H1 (cell line): Measurements from ENCODE around the gene NFIC. TPM values are rescaled to one million over a fixed set of nuclear protein-coding genes. Genes with fewer than 3 reads are reported as not detected.

Experiments used
- CTCF ChIA-PET: fragments of 300-600 bp; sonication (Branson Sonifier 250); formaldehyde crosslinking; loops from one replicate; lab custom pipeline; 2021; ENCODE audit not compliant: partially characterized antibody; lab: Charles Lee
- POLR2A ChIA-PET: fragments of 300-600 bp; sonication (Branson Sonifier 250); formaldehyde crosslinking; loops from one replicate; lab custom pipeline; 2021; ENCODE audit warnings: inconsistent platforms; ENCODE audit not compliant: partially characterized antibody; lab: Charles Lee
- DNase-seq, 2 experiments: peaks; one replicate each; pipeline versions ENCODE4 v3.0.0 to v3.0.0-alpha.2; 2010 to 2022; ENCODE audit warnings: low spot score in 2 of 2, low read depth in 1 of 2, mixed read lengths in 1 of 2
- FAIRE-seq: peaks from 2 replicates; lab custom pipeline; 2011; peaks lifted over from hg19 to GRCh38; lab: Jason Lieb, UNC
- H2AFZ ChIP-seq: 2 replicates; pipeline ENCODE4 v1.8.1; 2012; ENCODE audit warnings: low read length, inconsistent platforms
- H2AK5ac ChIP-seq: 2 replicates; pipeline ENCODE4 v1.6.1; 2013; ENCODE audit warnings: low read depth, low read length
- H2BK120ac ChIP-seq: replicated peaks from 2 replicates; pipeline ENCODE3; 2013; ENCODE audit warnings: low read depth, low read length, inconsistent platforms
- H2BK12ac ChIP-seq: 2 replicates; pipeline ENCODE4 v1.6.1; 2013; ENCODE audit warnings: low read depth, low read length
- H2BK15ac ChIP-seq: 2 replicates; pipeline ENCODE4 v1.6.1; 2013; ENCODE audit warnings: low read length
- H2BK20ac ChIP-seq: 2 replicates; pipeline ENCODE4 v1.6.1; 2013; ENCODE audit warnings: low read length
- H2BK5ac ChIP-seq: 2 replicates; pipeline ENCODE4 v1.6.1; 2013; ENCODE audit warnings: low read depth, low read length
- H3K14ac ChIP-seq: 2 replicates; pipeline ENCODE4 v1.6.1; 2013; ENCODE audit warnings: inconsistent platforms; ENCODE audit not compliant: insufficient read length
- H3K18ac ChIP-seq: 2 replicates; pipeline ENCODE4 v1.6.1; 2013; ENCODE audit warnings: low read length; ENCODE audit errors: extremely low read depth
- H3K23ac ChIP-seq: 2 replicates; pipeline ENCODE4 v1.6.1; 2013; ENCODE audit warnings: inconsistent platforms; ENCODE audit not compliant: insufficient read length
- H3K23me2 ChIP-seq: 2 replicates; pipeline ENCODE4 v1.6.1; 2013; ENCODE audit warnings: low read depth, low read length
- H3K27ac ChIP-seq: 2 replicates; pipeline ENCODE4 v1.6.1; 2011; ENCODE audit warnings: low read depth, low read length, inconsistent platforms
- H3K27me3 ChIP-seq, 4 experiments: replicated peaks in 1 of 4; 1 replicate in 1 of 4; 2 replicates in 3 of 4; pipeline versions ENCODE4 v1.6.1 to v1.8.1; 2011 to 2013; ENCODE audit warnings: low read length in 3 of 4, mild to moderate bottlenecking in 3 of 4, inconsistent platforms in 2 of 4, mixed read lengths in 2 of 4, moderate library complexity in 1 of 4; ENCODE audit not compliant: control insufficient read depth in 3 of 4, insufficient read depth in 3 of 4; ENCODE audit errors: extremely low read depth in 1 of 4
- H3K36me3 ChIP-seq, 4 experiments: 2 replicates each; pipeline versions ENCODE4 v1.6.1 to v1.8.1; 2011 to 2013; ENCODE audit warnings: mild to moderate bottlenecking in 4 of 4, low read length in 3 of 4, moderate library complexity in 2 of 4, control low read depth in 1 of 4, inconsistent platforms in 1 of 4; ENCODE audit not compliant: insufficient read depth in 4 of 4, control insufficient read depth in 2 of 4
- H3K4ac ChIP-seq: replicated peaks from 2 replicates; pipeline ENCODE3; 2013; ENCODE audit warnings: low read length, low read depth, mixed read lengths, inconsistent platforms; ENCODE audit not compliant: insufficient read length
- H3K4me1 ChIP-seq, 4 experiments: replicated peaks in 1 of 4; 1 replicate in 1 of 4; 2 replicates in 3 of 4; pipeline versions ENCODE4 v1.6.1 to v1.8.1; 2011 to 2013; ENCODE audit warnings: low read length in 3 of 4, inconsistent platforms in 2 of 4, mixed read lengths in 1 of 4; ENCODE audit not compliant: insufficient read depth in 4 of 4, control insufficient read depth in 3 of 4
- H3K4me2 ChIP-seq, 2 experiments: 2 replicates each; pipeline versions ENCODE4 v1.6.1 to v1.8.1; 2011 to 2013; ENCODE audit warnings: low read depth in 2 of 2, low read length in 2 of 2, control low read depth in 1 of 2, inconsistent platforms in 1 of 2, mild to moderate bottlenecking in 1 of 2; ENCODE audit not compliant: insufficient read depth in 1 of 2
- H3K4me3 ChIP-seq, 4 experiments: fragments of 200-600, 300-600 bp in 1 of 4; sonication (generic), shearing (Covaris generic), sonication (Bioruptor Twin) in 1 of 4; 2 replicates each; pipeline versions ENCODE4 v1.5.1 to v1.8.1; 2011 to 2016; ENCODE audit warnings: low read length in 4 of 4, low read depth in 3 of 4, control low read depth in 2 of 4, inconsistent platforms in 2 of 4, mild to moderate bottlenecking in 2 of 4, mixed read lengths in 1 of 4, moderate library complexity in 1 of 4; ENCODE audit not compliant: insufficient read depth in 2 of 4; ENCODE audit errors: extremely low read depth in 1 of 4
- H3K56ac ChIP-seq: replicated peaks from 2 replicates; pipeline ENCODE3; 2013; ENCODE audit warnings: low read depth, mild to moderate bottlenecking, mixed read lengths, low read length, inconsistent platforms; ENCODE audit not compliant: insufficient read length
- H3K79me1 ChIP-seq: 2 replicates; pipeline ENCODE4 v1.6.1; 2013; ENCODE audit warnings: low read depth, low read length, control low read depth
- H3K79me2 ChIP-seq, 2 experiments: 2 replicates each; pipeline versions ENCODE4 v1.6.1 to v1.8.1; 2012 to 2013; ENCODE audit warnings: low read length in 2 of 2, mild to moderate bottlenecking in 2 of 2, inconsistent platforms in 1 of 2; ENCODE audit not compliant: insufficient read depth in 2 of 2, control insufficient read depth in 1 of 2
- H3K9ac ChIP-seq, 4 experiments: replicated peaks in 1 of 4; 1 replicate in 1 of 4; 2 replicates in 3 of 4; pipeline versions ENCODE4 v1.6.1 to v1.8.1; 2011 to 2013; ENCODE audit warnings: low read depth in 3 of 4, low read length in 3 of 4, control low read depth in 2 of 4, mild to moderate bottlenecking in 2 of 4, moderate library complexity in 2 of 4, inconsistent platforms in 1 of 4; ENCODE audit errors: extremely low read depth in 1 of 4
- H3K9me3 ChIP-seq, 2 experiments: 2 replicates each; pipeline versions ENCODE4 v1.6.1 to v1.8.1; 2012 to 2013; ENCODE audit warnings: mild to moderate bottlenecking in 2 of 2, moderate library complexity in 2 of 2, control low read depth in 1 of 2, inconsistent platforms in 1 of 2, low read depth in 1 of 2, low read length in 1 of 2, mixed read lengths in 1 of 2; ENCODE audit not compliant: insufficient read depth in 2 of 2
- H4K20me1 ChIP-seq, 2 experiments: replicated peaks in 1 of 2; 2 replicates each; pipeline versions ENCODE3 to v1.8.1; 2011 to 2013; ENCODE audit warnings: inconsistent platforms in 2 of 2, low read length in 2 of 2, mild to moderate bottlenecking in 1 of 2; ENCODE audit not compliant: insufficient read depth in 2 of 2, control insufficient read depth in 1 of 2
- H4K5ac ChIP-seq: 2 replicates; pipeline ENCODE4 v1.6.1; 2013; ENCODE audit warnings: low read length, low read depth, mixed read lengths, inconsistent platforms; ENCODE audit not compliant: insufficient read length
- H4K8ac ChIP-seq: 2 replicates; pipeline ENCODE4 v1.8.0; 2013; ENCODE audit warnings: mild to moderate bottlenecking, moderate library complexity, low read length, inconsistent platforms; ENCODE audit not compliant: insufficient read depth; ENCODE audit errors: extremely low read depth
- H4K91ac ChIP-seq: replicated peaks from 2 replicates; pipeline ENCODE3; 2013; ENCODE audit warnings: low read length, mixed read lengths, inconsistent platforms; ENCODE audit not compliant: insufficient read length
- CBX8 ChIP-seq: fragments of 300-800, 300-1000 bp; sonication (generic); IDR thresholded peaks from 2 replicates; pipeline ENCODE4 v1.7.1; 2016; ENCODE audit warnings: low read depth, low read length, borderline replicate concordance
- EZH2 ChIP-seq: fragments of 200-600 bp; sonication (generic); IDR thresholded peaks from 2 replicates; pipeline ENCODE4 v1.7.1; 2012; ENCODE audit warnings: low read depth, mild to moderate bottlenecking, moderate library complexity, low read length, inconsistent platforms; ENCODE audit not compliant: severe bottlenecking
- HDAC2 ChIP-seq, 2 experiments: fragments of 300-600 bp in 1 of 2; sonication (generic) in 1 of 2; IDR thresholded peaks; 2 replicates each; pipeline ENCODE4 v1.6.1; 2011 to 2012; ENCODE audit warnings: low read depth in 2 of 2, low read length in 2 of 2, mild to moderate bottlenecking in 2 of 2, moderate library complexity in 2 of 2, borderline replicate concordance in 1 of 2, inconsistent platforms in 1 of 2
- KDM4A ChIP-seq: IDR thresholded peaks from one replicate; pipeline ENCODE4 v1.7.1; 2012; ENCODE audit warnings: low read depth, mild to moderate bottlenecking, moderate library complexity, low read length, inconsistent platforms; ENCODE audit not compliant: severe bottlenecking
- MAX ChIP-seq: IDR thresholded peaks from 2 replicates; pipeline ENCODE4 v1.6.1; 2012; ENCODE audit warnings: inconsistent platforms
- NANOG ChIP-seq: IDR thresholded peaks from 2 replicates; pipeline ENCODE4 v1.6.1; 2011; ENCODE audit warnings: low read length, low read depth, mild to moderate bottlenecking, inconsistent platforms; ENCODE audit not compliant: insufficient read depth, poor library complexity, severe bottlenecking
- RXRA ChIP-seq: IDR thresholded peaks from 2 replicates; pipeline ENCODE4 v1.6.1; 2011; ENCODE audit warnings: low read depth, mild to moderate bottlenecking, low read length, moderate library complexity; ENCODE audit not compliant: insufficient read depth
- SP2 ChIP-seq: IDR thresholded peaks from 2 replicates; pipeline ENCODE4 v1.6.1; 2012; ENCODE audit warnings: mild to moderate bottlenecking, low read length, inconsistent platforms
- TAF7 ChIP-seq: optimal IDR thresholded peaks from 2 replicates; pipeline ENCODE3; 2011; ENCODE audit warnings: low read depth, mild to moderate bottlenecking, inconsistent platforms, low read length, moderate library complexity, borderline replicate concordance
- WGBS, 2 experiments: shearing (Covaris generic) in 1 of 2; methylation state at CpG; one replicate each; pipeline versions ENCODE4 v1.1.6 to v1.1.7; 2013 to 2015; ENCODE audit warnings: low lambda C conversion rate in 2 of 2, mixed read lengths in 2 of 2, inconsistent platforms in 1 of 2, low coverage in 1 of 2, missing lambda C conversion rate in 1 of 2; ENCODE audit not compliant: insufficient replicate concordance in 2 of 2, insufficient coverage in 1 of 2, insufficient read length in 1 of 2; ENCODE audit errors: extremely low coverage in 1 of 2, missing lambda C conversion rate in 1 of 2; 5-methylcytosine and 5-hydroxymethylcytosine counted together
- polyA plus RNA-seq, 7 experiments: library from polyadenylated mRNA; depleted of rRNA in 3 of 7; stranded (reverse) in 5 of 7; unstranded in 2 of 7; fragments of >200 nt in 5 of 7; fragments of 200-250 nt in 2 of 7; gene quantifications; 1 replicate in 5 of 7; 2 replicates in 1 of 7; 4 replicates in 1 of 7; pipeline versions ENCODE4 v1.2.1 to v1.2.3, GENCODE V29; 2011 to 2013; ENCODE audit warnings: missing spikeins in 2 of 7, mixed read lengths in 2 of 7
- total RNA-seq: library from RNA; stranded (reverse); fragmentation: NEBNext Ultra II Directional; extraction: Animal tissue kit (Norgen Biotek cat#: 25700); gene quantifications from 2 replicates; pipeline ENCODE4 v1.2.1, GENCODE V29; 2021

NFIC gene
- total and polyA plus RNA-seq, 2 of the 8 experiments (the other 6 are each of a cell fraction or from before 2014, with no cell fraction given), result 0.56 to 3.2 TPM

- H3K4ac ChIP-seq, result no peak overlapping the region
- H2BK5ac ChIP-seq, result no peak overlapping the region
- H3K14ac ChIP-seq, result no peak overlapping the region
- no peak overlapping the region for H2BK20ac ChIP-seq
- no peak overlapping the region for H4K91ac ChIP-seq
- no peak overlapping the region for H3K56ac ChIP-seq
- H2BK15ac ChIP-seq, result no peak overlapping the region
- H4K20me1 ChIP-seq, result peaks cover 12 to 39% of the 10 kb centered on the region in 2 experiments
- H3K9ac ChIP-seq, result no peak overlapping the region
- ChIA-PET POLR2A (interaction anchor here (0.8 to 1.9 kb wide), 3 partner anchors 9 to 98 kb away, joined by 3 to 9 read pairs (median 3); no protein-coding TSS in a partner anchor), CTCF (interaction anchor here (0.6 to 2.1 kb wide), 2 partner anchors 96 to 124 kb away, joined by 3 to 5 read pairs; no protein-coding TSS in a partner anchor)
- peak overlapping the region; percentile 12 to 59 for H3K4me2 ChIP-seq
- H3K23me2 ChIP-seq, result 0 out of 2 replicates have a peak, but pooled peaks cover 3% of the 10 kb centered on the region
- no peak overlapping the region for H3K18ac ChIP-seq
- H3K9me3 ChIP-seq, result no peaks in the 10 kb centered on the region; a peak in 1 of 4 replicates
- no peak for FAIRE-seq
- peaks cover 92 to 95% (median 94%) of the 10 kb centered on the region in 4 experiments for H3K27me3 ChIP-seq
- H3K79me1 ChIP-seq, result no peaks in the 10 kb centered on the region
- no peak overlapping the region for H3K23ac ChIP-seq
- peak in 1 of 2 experiments; percentile 61 for DNase-seq
- H3K36me3 ChIP-seq, result peaks cover 0 to 13% (median 0%) of the 10 kb centered on the region in 4 experiments; a peak in 1 of 8 replicates
- no peak overlapping the region for H2AK5ac ChIP-seq
- no peak overlapping the region for H3K27ac ChIP-seq
- H3K4me3 ChIP-seq, result peak overlapping the region in 2 of 4 experiments; percentile 10 to 45; a peak in 3 of 8 replicates
- WGBS, 2 experiments, result 5% methylated on average over 62 of the region's 90 CpGs; no CpG with 5 or more reads in 1 of the 2 experiments
- H2BK12ac ChIP-seq, result no peak overlapping the region
- H4K8ac ChIP-seq, result peak overlapping the region; percentile 66; the same call in 1 of the 2 replicates
- no peaks in the 10 kb centered on the region for H3K79me2 ChIP-seq
- H3K4me1 ChIP-seq, result peaks cover 7 to 13% (median 9%) of the 10 kb centered on the region in 4 experiments
- H2AFZ ChIP-seq, result no peak overlapping the region
- H4K5ac ChIP-seq, result no peak overlapping the region
- no peak overlapping the region for H2BK120ac ChIP-seq
- TF ChIP-seq CBX8, result no peak; the same call in 1 of the 2 replicates
- no peak for TF ChIP-seq HDAC2 (IDR thresholded peaks at IDR 0.05; ENCODE audit: borderline replicate concordance in 1 of 2, low read depth in 2 of 2, low read length in 2 of 2)
- no peak for TF ChIP-seq SP2
- TF ChIP-seq TAF7, result no peak
- no peak for TF ChIP-seq NANOG
- TF ChIP-seq RXRA, result no peak
- 0 out of 2 replicates have a peak, but pooled peaks have one; percentile 20 for TF ChIP-seq MAX
- no peak for TF ChIP-seq KDM4A
- peak; percentile 94 for TF ChIP-seq EZH2
These were observed 5.7 kb upstream of the NFIC start for GRCh38 chr19:3360421-3361383.
